Measurements from ENCODE around the gene LARP4. TPM values are rescaled to one million over a fixed set of nuclear protein-coding genes. Genes with fewer than 3 reads are reported as not detected.

LARP4 gene
- total and polyA plus RNA-seq, 2 experiments from 2014 or later, result 28.3 to 28.9 TPM

GRCh38 chr12:50527359-50527726 lies 126.7 kb downstream of the LARP4 start:
- DNase-seq (ENCODE audit: low read depth in 1 of 2, low spot score in 1 of 2), result no peak

GRCh38 chr12:50528800-50529199 lies 128.1 kb downstream of the LARP4 start:
- Histone ChIP-seq H3K4me1 (ENCODE audit: low read depth) (peaks cover 16% of the 10 kb centered on the region), H3K27me3 (no peaks in the 10 kb centered on the region), H3K36me3 (no peaks in the 10 kb centered on the region), H3K27ac (no peak overlapping the region), H3K4me3 (no peak overlapping the region), H3K9me3 (ENCODE audit: low read depth) (no peaks in the 10 kb centered on the region)
- no peak for DNase-seq (ENCODE audit: low read depth in 1 of 2, low spot score in 1 of 2)
- no peak for TF ChIP-seq CTCF (IDR thresholded peaks at IDR 0.05; ENCODE audit: low read depth, low read length)

More at GRCh38 chr12:50527359-50527726, 126.7 kb downstream of the LARP4 start:
- no peaks in the 10 kb centered on the region for H3K36me3 ChIP-seq
- no peak for TF ChIP-seq CTCF (IDR thresholded peaks at IDR 0.05; ENCODE audit: low read depth, low read length)
- no peaks in the 10 kb centered on the region for H3K9me3 ChIP-seq (ENCODE audit: low read depth)
- H3K4me3 ChIP-seq, result no peak overlapping the region
- H3K4me1 ChIP-seq (ENCODE audit: low read depth), result peaks cover 7% of the 10 kb centered on the region
- no peaks in the 10 kb centered on the region for H3K27me3 ChIP-seq
- H3K27ac ChIP-seq, result no peak overlapping the region

GRCh38 chr12:50529345-50529744 lies 128.7 kb downstream of the LARP4 start:
- Histone ChIP-seq H3K9me3 (ENCODE audit: low read depth) (no peaks in the 10 kb centered on the region), H3K4me3 (no peak overlapping the region), H3K27ac (no peak overlapping the region), H3K4me1 (ENCODE audit: low read depth) (peaks cover 16% of the 10 kb centered on the region), H3K27me3 (no peaks in the 10 kb centered on the region), H3K36me3 (no peaks in the 10 kb centered on the region)
- no peak for TF ChIP-seq CTCF (IDR thresholded peaks at IDR 0.05; ENCODE audit: low read depth, low read length)
- no peak for DNase-seq (ENCODE audit: low read depth in 1 of 2, low spot score in 1 of 2)

Other genes starting within 250 kb of the LARP4 start
- gene CERS5, start 233.5 kb upstream of the LARP4 start, total RNA-seq, result 51.9 and 78.4 TPM in 2 replicates
- gene CERS5, start 233.5 kb upstream of the LARP4 start, polyA plus RNA-seq, result 107 and 127 TPM in 2 replicates
- gene LIMA1, start 117.4 kb upstream of the LARP4 start, total RNA-seq, result 12.6 and 12.8 TPM in 2 replicates
- 8.9 and 9.9 TPM in 2 replicates for gene LIMA1, start 117.4 kb upstream of the LARP4 start, polyA plus RNA-seq
- not detected in 2 replicates for gene FAM186A, start 4.3 kb upstream of the LARP4 start, total RNA-seq
- 0.47 and 0.57 TPM in 2 replicates for gene FAM186A, start 4.3 kb upstream of the LARP4 start, polyA plus RNA-seq
- 39.3 and 55.1 TPM in 2 replicates for gene DIP2B, start 104.1 kb downstream of the LARP4 start, total RNA-seq
- 15.5 and 17.7 TPM in 2 replicates for gene DIP2B, start 104.1 kb downstream of the LARP4 start, polyA plus RNA-seq